GM19035 (cell line): ENCODE measurements around the gene TNPO3.
"Not testable (repeated sequence)": the region's sequence is repeated elsewhere in the genome, so short reads cannot be mapped to it uniquely, and the experiment has no call there.

Experiments used
- ATAC-seq: cut with Tn5 transposase; IDR thresholded peaks from one replicate; pipeline ENCODE4 v1.9.1; 2021; ENCODE audit not compliant: unreplicated experiment

Gene TNPO3

DNA sequence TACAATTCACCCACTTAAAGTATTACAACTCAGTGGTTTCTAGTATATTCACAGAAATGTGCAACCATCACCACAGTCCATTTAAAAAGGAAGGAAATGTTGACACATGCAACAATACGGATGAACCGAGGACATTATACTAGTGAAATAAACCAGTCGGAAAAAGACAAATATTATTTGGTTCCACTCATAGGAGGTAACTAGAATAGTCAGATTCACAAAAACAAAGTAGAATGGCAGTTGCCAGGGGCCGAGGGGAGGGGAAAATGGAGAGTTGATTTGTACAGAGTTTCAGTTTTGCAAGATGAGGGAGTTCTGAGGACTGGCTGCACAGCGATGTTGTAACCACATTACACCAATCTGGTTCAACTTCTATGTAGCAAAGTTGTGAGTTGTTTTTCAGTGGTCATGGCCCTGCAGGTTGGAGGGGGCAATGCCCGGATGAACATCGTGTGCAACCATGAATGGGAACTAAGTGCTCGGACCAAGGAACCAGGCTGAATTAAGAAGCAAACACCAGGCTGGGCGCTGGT, 17.6 kb upstream of the TNPO3 start:
- no peak for ATAC-seq

DNA sequence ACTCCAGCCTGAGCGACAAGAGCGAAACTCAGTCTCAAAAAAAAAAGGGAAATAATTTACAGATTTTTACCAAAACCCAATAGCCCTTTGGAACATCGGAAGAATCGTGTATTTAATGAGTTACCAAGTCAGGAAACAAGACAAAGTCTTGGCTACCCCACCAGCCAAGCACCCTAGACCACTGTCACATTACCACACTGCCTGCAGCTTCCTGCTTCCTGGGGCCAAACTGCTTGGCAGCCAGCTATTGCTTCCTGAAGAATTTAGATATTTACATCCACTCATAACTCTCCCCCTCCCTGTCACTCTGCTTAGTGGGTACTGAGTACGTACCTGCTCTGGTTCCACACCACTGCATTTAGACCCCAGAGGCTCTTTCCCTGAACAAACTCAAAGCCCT, 14.1 kb upstream of the TNPO3 start:
- no peak for ATAC-seq

DNA sequence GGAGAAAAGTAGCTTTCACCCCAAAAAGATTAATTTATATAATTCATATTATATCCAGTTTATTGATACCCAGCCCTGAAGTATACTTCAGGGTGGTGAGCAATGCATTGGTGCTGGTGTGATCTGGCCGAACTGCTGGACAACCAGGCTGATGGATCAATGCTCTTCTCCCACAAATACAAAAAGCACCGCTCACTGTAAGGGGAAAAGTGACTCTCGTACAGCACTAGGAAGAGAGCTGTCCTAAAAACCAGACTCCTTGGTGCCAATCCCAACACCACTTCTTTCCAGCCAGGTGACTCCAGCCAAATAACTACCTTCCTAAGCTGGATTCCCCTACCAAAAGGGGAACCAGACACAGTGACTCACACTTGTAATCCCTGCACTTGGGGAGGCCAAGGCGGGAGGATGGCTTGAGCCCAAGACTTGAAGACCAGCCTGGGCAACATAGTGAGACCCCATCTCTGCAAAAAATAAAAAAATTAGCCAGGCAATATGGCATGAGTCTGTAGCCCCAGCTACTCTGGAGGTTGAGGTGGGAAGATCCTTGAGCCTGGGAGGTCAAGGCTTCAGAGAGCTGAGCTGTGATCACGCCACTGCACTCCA, 13.1 kb upstream of the TNPO3 start:
- no peak for ATAC-seq

DNA sequence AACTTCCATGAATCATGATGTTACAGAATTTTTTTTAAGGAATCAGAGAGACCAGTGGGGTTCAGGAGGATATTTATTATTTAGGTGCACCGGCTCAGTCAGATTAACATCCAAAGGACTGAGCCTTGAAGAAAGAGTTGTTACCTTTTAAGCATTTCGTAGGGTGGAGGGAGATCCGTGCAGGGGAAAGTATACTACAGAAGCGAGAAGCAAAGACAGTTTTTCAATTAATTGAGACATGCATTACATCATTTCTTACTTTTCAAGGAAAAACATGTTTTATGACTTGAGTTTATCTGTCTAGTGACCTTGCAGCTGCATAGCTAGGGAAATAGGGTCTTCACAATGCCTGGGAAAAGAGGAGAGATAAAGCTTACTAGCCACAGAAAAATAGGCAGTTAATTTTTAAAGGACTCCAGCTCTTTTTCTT, 12.2 kb upstream of the TNPO3 start:
- not testable (repeated sequence) for ATAC-seq

DNA sequence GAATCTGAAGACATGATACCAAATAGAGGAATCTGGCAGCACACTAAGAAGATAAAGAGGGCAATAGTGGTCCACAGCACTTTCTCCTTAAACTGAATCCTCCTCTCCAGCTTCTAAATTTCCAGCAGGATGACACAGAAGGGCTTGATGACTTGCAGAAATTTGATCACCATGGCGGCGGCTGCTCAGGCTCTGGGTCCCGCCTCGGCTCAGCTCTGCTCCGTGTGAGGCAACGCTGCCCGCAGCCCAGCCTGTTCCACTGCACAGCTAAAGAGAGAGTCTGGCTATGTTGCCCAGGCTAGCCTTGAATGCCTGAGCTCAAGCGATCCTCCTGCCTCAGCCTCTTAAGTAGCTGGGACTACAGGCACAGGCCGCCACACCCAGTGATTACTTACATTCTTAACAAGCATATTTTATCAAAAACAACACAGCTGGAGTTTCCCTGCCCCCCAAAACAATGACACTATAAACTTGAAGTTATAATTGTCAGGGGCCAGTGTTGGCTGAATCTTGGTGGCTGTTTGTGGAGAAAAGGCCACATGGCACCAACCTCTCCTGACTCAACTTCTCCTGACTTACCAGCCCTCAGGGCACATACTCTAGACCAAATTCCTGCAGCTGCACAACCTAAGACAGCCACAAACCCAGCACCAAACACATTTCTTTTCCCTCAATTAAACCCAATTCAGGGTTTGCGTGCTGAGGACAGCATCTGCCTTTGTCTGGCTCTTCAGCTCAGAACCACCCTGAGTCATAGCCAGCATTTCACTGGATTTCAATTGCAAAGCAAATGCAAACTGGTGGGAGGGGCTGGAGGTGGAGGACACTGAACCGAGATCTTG, 11.6 kb upstream of the TNPO3 start:
- no peak for ATAC-seq

DNA sequence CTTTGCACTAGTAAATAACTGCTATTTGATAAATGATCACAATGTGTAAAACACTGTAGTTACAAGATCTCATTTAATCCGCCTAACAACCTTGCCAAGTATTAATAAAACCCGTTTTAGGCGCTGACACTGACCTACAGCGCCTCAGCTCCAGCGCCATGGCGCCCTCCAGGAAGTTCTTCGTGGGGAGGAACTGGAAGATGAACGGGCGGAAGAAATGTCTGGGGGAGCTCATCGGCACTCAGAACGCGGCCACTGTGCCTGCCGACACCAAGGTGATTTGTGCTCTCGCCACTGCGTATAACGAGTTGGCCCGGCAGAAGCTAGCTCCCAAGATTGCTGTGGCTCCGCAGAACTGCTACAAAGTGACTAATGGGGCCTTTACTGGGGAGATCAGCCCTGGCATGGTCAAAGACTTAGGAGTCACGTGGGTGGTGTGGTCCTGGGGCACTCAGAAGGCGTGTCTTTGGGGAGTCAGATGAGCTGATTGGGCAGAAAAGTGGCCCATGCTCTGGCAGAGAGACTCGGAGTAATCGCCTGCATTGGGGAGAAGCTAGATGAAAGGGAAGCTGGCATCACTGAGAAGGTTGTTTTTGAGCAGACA, 1.1 kb upstream of the TNPO3 start:
- ATAC-seq = no peak

DNA sequence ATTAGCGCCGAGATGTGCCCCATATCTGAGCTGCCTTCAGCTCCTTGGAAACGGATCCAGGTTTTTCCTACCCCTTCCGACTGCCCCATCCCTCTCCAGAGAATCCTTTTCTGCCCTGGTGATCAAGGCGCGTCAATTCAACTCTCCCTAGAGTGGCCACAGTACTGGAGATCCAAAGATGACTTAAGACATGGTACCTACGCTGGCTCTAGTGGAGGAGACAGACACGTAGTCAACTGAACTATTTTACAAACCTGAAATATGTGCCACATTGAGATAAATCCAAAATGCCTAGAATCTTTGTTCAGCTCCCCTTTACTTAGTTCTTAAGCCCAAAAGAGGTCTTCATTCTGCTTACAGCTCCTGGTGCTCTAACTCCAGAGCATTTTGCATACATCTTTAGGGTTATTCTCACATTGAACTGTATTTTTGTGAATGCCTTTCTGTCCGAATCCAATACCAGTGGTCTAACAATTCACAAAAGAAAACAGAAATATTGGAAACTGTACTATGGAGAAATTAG, 444 bp upstream of the TNPO3 start:
- ATAC-seq = peak; percentile 8

DNA sequence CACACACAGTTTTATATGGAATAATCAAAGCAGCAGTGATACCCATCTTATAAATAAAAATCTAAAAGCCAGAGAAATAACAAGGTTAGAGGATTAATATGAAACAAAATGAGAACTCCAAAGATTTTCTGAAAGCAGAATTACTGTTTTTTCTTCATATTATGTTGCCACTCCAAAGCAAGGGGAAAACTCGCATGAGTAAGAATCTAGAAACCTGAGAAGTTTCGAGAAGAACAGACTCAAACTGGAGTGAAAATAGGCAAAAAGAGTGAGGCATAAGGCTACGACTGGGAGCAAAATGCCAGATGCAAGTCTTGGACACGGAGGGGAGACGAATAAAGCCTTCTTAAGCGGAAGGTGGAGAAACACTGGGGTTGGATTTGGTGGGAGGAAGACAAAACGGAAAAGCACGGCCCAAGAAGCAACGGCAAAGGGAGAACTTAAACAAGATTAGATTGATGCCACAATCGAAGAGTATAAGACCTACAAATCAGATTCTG, 923 bp downstream of the TNPO3 start:
- no peak for ATAC-seq

DNA sequence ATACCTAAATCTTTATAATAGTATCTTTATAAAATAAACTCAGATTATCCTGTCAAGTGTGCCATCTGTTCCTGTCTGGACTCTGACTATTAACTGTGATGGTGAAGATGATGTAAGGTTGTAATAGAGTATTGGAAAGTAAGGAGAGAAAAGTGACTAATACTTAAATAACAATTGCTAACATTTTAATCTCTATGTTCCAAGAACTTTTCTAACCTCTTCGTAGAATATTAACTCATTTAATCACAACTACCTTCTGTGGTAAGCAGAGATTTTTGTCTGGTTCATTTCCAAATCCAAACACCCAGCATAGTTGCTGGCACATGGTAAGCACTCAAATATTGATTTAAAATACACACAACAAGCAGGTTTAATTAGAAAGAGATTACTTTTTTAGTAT, 2.5 kb downstream of the TNPO3 start:
- no peak for ATAC-seq

DNA sequence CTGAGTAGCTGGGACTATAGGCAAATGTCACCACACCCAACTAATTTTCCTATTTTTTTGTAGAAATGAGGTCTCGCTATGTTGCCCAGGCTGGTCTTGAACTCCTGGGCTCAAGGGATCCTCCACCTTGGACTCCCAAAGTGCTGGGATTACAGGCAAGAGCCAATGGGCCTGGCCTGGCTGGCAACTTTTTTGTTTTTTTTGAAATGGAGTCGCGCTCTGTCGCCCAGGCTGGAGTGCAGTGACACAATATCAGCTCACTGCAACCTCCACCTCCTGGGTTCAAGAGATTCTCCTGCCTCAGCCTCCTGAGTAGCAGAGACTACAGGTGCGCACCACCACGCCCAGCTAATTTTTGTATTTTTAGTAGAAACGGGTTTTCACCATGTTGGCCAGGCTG, 3.5 kb downstream of the TNPO3 start:
- ATAC-seq = not testable (repeated sequence)

DNA sequence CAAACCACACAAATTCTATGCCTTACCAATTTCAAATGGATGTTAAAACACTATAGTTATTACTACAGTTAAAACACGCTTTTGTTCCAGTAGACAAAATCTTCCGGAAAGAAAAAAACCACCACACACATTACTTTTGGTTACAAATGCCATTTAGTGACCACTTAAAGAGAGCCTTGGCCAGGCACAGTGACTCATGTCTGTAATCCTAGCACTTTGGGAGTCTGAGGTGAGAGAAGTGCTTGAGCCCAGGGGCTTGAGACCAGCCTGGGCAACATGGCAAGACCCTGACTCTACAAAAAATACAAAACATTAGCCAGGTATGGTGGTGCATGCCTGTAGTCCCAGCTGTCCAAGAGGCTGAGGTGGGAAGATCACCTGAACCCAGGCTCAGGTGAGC, 7.2 kb downstream of the TNPO3 start:
- no peak for ATAC-seq

DNA sequence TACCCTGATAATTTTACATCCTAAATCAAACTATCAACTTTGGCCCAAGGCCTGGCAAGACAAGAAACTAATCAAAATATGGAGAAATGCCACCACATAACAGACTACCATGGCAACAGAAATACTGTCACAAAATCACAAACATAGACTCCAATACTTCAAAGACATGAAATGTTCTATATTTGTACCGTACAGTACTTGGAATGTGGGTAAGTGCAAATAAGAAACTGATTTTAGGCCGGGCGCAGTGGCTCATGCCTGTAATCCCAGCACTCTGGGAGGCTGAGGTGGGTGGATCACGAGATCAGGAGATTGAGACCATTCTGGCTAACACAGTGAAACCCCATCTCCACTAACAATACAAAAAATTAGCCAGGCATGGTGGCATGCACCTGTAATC, 9.2 kb downstream of the TNPO3 start:
- ATAC-seq = no peak

DNA sequence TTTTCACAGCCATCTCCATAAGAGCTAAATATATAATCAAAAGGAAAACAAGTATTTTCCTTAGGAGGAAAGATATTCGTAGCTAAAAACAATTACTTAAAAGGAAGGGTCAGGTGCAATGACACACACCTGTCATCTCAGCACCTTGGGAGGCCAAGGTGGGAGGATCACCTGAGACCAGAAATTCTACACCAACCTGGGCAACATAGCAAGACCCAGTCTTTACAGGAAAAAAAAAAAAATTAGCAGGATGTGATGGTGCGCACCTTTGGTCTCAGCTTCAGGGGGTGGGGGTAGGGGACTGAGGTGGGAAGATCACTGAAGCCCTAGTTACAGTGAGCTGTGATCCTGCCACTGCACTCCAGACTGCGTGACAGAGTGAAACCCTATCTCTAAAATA, 11.9 kb downstream of the TNPO3 start:
- no peak for ATAC-seq

DNA sequence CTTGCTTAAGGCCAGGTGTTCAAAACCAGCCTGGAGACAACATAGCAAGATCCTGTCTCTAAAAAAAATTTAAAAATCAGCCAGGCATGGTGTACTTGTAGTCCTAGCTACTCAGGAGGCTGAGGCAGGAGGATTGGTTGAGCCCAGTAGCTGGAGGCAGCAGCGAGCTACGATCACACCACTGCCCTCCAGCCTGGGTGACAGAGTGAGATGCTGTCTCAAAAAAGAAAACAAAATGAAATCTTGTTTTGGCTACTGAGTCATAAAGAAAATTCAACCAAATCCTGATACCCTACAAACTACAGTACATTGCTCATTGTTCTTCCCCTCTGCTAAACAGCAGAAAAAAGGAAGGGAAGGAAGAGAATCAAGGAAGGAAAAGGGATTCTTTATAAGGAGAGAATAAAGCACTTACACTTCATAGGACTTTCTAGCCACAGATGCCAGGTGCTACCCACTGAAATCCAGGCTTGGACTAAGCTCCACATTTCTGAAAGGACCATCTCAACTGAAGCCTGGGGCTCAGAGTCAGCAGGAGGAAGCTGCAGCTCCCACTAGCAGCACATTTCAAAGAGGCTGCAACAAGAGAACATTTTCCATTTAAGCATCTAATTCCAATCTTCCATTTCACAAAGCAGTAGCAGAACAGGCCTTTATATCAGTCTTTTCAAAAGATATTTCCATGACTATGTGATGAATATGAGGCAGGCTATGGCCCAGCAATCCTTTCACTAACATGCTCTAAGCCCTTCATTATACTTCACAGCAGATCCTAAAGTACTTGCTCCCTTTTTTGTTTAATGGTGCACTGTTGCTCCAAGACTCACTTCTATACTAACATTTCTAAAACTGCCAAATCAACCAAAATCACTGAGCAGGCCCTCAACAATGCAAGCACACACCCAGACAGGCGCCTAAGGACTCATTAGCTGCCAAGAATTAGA, 13.5 kb downstream of the TNPO3 start:
- ATAC-seq = no peak

DNA sequence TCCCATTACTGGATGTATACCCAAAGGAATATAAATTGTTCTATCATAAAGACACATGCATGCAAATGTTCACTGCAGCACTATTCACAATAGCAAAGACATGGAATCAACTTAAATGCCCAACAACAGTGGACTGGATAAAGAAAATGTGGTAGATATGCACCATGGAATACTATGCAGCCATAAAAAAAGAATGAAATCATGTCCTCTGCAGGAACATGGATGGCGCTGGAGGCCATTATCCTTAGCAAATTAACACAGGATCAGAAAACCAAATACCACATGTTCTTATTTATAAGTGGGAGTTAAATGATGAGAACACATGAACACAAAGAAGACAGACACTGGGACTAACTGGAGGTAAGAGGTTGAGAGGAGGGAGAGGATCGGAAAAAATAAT, 16.4 kb downstream of the TNPO3 start:
- not testable (repeated sequence) for ATAC-seq

DNA sequence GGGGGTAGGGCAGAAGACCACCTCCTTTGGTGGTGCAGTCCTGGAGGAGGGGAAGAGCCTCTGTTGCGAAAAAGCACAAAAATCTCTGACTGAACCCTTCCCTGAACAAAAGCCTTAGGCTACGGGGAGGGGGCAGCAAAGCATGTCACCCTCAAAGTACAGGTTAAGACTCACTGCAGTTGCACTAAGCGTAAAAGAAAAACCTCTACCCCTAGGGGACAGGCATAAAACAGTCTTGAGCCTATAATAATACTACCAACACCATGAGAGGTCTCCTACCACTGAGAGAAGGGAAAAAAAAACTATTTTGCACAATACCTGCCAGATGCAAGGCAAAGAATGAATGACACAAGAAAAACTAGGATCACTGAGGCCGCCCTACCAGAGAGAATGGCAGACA, 17.3 kb downstream of the TNPO3 start:
- ATAC-seq = no peak

DNA sequence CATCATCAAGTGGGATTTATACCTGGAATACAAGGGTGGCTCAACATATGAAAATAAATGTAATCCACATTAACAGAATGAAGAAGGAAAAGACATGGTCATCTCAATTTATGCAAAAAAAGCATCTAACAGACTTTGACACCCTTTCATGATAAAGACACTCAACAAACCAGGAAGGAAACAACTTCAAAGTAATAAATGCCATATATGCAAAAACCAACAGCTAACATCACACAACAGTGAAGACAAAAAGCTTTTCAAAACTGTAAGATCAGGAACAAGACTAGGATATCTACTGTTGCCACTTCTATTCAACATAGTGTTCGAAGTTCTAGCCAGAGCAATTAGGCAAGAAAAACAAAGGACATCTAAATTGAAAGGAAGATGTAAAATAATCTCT, 22.9 kb downstream of the TNPO3 start:
- no peak for ATAC-seq

DNA sequence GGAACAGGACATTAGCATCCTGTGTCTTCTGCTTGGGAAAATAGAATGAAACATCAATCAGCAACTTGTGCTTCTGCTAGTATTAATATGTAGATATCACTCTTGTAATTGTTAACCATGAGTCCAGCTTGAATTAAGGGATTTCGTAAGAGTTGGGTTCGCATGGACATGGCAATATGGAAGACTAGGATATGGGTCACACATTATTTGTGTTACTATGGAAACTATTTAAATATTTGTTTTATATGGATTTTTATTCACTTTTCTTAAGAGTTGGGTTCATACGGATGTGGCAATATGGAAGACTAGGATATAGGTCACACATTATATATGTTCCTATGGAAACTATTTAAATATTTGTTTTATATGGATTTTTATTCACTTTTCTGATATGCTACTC, 24.5 kb downstream of the TNPO3 start:
- ATAC-seq = no peak

DNA sequence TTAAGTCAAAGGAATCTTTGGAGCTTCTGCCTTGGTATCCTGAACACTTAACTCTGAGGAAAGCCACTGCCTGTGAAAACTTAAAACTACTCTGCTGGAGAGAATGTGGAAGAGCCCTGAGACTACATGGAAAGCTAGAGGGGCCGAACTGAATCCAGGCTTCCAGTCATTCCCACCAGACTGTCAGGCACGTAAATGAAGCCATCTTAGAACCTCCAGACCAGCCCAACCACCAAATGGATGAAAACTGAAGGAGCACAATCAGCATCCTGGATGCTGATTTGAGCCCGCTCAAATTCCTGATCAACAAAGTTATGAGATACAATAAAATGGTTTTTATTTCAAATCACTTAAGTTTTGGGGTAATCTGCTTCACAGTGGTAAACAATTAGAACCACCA, 30.8 kb downstream of the TNPO3 start:
- no peak for ATAC-seq

DNA sequence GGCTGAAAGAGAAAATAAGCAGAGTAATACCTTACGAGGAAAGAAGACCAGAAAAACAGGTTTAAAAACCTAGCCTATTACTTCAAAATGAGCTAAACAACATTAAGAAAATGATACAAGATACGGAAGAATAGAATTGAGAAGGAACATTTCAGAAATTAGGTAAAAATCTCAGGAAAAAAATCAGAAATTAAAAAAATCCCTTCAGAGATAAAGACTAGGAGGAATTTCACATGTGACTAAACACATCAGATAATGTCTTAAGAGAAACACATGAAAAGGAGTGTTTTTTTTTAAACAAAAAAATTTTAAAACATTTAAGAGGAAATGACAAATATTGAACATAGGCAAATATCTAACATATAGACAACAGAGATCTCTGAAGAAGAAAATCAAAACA, 33.3 kb downstream of the TNPO3 start:
- ATAC-seq = no peak
